Superior temporal gyrus (tissue), 1 donor: ENCODE results near the gene NME7.
"Not testable (repeated sequence)": the region's sequence is repeated elsewhere in the genome, so short reads cannot be mapped to it uniquely, and the experiment has no call there.

Experiments used
- DNase-seq: peaks from one replicate; pipeline ENCODE4 v3.0.0-alpha.2; 2016; ENCODE audit errors: extremely low spot score

NME7 gene

GRCh38 chr1:169128562-169128961 lies 239.0 kb downstream of the NME7 start:
- DNase-seq, result no peak

DNA sequence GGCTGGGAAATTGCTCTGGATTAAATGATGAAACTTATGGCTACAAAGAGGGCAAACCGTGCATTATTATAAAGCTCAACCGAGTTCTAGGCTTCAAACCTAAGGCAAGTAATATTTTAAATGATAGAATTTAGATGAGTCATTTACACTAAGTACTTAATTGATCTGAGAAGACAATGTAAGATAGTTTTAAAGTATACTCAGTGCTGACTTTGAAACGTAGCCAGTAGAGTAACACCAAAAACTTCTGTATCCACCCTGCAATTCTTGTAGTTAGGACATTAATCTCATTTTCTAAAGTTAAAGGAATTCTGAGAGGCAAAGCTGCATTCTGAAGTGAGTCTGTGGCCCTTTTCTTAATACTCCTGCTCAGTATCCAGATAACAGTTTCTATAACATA lies 240.3 kb downstream of the NME7 start:
- no peak for DNase-seq

DNA sequence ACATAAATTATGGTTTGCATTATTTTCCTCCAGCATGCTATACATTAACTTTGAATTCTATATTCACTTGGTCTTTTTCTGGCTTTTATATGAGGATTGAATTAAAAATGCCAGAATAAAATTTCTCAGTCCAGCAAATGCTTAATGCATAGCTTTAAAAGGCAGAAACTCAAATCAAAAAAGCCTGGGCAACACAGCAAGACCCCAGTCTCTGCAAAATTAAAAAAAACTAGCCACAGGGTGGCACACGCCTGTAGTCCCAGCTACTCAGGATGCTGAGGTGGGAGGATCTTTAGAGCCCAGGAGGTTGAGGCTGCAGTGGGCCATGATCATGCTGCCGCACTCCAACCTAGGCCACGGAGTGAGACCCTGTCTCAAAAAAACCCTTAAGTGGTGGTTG lies 241.3 kb downstream of the NME7 start:
- no peak for DNase-seq

- not testable (repeated sequence) for DNase-seq
These were observed 242.0 kb downstream of the NME7 start for GRCh38 chr1:169125597-169125996.

GRCh38 chr1:169124459-169124858 lies 243.1 kb downstream of the NME7 start:
- DNase-seq, result no peak

GRCh38 chr1:169122976-169123375 lies 244.6 kb downstream of the NME7 start:
- no peak for DNase-seq

GRCh38 chr1:169121146-169121923 lies 246.3 kb downstream of the NME7 start:
- no peak for DNase-seq

DNA sequence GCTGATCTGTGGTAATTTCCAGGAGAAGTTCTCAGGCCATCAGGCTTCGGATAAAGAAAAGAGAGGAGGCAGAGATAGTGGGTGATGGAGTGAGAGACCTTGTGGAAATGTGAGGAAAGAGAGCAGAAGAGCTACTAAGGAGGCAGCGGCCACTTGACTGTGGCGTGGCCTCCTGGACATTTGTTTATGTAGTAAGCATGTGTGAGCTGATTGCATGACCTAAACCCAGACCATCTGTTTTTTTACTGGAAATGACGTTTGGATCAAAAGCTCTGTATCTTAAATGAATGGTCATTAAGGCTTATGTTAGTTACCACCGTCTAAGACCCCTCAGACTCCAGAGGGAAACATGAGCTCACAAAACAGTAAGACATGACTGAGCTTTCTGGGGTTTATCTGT lies 247.5 kb downstream of the NME7 start:
- no peak for DNase-seq

DNA sequence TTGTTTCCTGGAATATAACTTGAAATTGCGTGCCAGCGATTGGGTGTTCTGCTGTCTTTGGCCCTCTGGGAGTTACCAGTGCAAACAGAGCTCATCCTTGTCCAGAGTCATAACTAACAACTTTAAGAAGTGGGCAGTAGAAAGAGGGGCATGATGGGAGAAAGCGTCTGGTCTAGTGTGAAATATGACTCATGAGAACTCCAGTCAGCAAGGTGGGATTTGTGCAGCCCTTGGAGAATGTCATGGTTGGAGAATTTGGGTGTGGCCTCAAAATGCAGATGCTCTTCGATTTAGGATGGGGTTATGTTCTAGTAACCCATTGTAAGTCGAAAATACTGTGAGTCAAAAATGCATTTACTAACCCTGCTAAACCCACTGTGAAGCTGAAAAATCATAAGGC lies 248.2 kb downstream of the NME7 start:
- DNase-seq, result no peak

DNA sequence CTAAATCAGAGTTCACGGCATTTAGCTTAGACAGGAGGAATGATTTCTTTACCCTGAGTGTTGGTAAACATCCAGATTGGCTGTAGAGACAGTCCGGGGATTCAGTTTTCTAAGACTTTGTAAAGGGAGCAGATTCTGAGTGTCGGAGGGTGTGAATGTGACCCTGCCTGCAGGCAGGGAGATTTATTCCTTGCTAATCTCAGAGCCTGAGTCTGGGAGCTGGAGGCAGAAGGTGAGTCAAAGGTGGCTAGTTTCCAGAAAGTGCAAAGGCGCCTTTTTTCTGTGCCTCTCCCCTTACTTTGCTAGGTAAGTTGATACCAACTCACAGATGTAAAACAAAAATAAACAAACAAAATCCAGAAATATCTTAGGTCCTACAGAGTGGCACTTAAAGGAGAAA lies 249.4 kb downstream of the NME7 start:
- no peak for DNase-seq

DNA sequence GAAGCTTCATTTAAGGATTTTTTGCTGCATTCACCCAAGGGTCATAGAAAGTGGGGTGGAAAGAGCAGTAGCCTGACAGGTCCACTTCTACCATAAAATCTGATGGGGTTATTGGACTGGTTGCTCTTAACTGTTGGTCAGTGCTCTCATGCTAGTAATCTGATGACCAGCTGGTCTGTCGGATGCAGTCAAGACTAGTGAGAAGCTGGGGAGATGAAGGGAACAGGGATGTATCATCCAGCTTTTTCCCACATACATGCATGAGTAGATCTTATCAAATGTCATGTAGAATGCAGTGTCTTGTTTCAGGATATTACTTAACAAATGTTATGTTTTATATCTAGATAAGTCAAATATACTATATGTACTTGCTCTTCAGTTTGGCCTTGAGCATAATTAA lies 250.0 kb downstream of the NME7 start:
- no peak for DNase-seq

- no peak for DNase-seq
These were observed 250.6 kb downstream of the NME7 start for GRCh38 chr1:169117014-169117413.

DNA sequence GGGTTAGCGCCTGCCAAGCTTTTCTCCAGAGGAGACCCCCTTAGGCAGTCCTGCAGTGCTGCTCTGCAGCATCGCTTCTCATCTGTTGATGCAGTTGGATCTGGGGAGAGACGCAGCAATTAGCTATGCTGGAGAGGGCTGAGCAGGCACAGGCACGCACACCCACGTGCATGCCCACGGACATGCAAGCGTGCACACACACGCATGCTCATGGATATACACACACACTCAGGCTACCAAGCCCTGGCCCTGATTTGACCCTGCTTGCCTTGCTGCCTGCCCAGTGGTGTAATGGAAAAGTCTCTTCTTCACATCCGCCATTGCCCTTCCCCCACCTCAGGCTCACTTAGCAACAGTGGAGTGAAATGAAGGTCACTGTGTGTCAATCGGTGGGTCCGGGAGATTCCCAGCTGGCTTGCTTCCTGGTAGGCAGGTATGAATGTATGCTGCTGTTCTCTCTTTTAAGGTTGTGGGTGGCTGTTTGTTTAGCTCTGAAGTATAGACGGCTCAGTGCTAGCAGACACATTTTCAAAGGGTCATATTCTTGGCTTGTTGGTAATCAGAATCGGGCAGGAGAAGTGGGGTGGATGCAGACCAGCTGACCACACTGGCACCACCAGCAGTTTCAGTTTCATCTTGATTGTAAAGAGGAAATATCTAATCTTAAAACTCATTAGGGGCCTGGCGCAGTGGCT lies 251.6 kb downstream of the NME7 start:
- no peak for DNase-seq

DNA sequence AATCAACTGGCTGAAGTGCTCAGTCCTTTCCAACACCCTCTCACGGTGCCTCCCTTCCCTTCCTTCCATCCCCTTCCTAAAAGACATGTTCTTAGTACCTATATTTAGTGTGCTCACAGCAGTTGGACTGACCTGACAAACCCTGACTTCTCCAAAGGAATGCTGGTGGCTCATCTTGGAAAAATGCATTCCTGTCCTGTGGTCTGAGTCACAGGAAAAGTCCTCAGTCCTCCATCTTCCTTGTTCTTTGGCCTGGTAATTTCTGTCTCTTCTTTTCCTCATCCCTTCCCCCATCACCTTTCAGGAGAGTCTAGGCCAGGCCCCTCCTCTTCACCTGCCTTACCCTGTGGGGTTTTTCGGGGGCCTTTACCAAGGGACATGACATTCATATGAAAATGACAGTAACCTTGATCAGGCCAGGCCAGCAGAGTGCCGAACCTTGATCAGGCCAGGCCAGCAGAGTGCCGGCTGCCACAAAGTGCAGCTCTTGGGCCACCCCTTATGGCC lies 253.9 kb downstream of the NME7 start:
- no peak for DNase-seq

GRCh38 chr1:169112241-169112640 lies 255.4 kb downstream of the NME7 start:
- no peak for DNase-seq

- DNase-seq, result no peak
These were observed 256.1 kb downstream of the NME7 start for GRCh38 chr1:169111472-169111871.

DNA sequence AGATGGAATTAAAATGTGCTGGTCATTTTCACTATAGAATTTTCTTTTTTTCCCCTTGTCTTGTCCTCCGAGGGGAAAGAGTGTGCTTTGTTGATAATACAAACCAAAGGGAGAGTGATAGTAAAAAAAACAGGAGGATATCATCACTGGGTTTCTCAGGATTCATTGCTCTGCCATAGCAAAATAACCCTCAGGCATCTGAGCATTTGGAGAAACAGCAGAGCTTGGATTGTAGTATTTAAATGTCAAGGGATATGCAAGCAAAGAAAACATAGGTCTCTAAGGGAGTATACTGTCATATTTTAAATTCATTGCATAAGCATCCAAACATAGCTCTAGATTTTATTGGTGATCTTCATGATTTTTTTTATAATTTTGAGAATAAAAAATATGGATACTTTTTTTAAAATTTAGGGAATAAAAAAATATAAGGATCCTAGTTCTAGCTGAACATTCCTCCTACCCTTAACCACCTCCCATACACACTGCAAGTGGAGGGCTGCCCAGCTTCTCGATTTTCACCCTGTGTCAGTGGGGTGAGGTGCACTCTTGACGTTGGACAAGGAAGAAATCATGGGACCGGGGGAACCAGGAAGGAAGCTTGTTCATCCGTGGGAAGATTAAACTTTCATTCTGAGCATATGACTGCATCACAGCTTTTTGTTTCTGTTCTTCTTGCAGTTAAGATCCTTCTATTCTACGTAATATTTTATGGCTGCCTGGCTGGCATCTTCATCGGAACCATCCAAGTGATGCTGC lies 256.7 kb downstream of the NME7 start:
- no peak for DNase-seq

DNA sequence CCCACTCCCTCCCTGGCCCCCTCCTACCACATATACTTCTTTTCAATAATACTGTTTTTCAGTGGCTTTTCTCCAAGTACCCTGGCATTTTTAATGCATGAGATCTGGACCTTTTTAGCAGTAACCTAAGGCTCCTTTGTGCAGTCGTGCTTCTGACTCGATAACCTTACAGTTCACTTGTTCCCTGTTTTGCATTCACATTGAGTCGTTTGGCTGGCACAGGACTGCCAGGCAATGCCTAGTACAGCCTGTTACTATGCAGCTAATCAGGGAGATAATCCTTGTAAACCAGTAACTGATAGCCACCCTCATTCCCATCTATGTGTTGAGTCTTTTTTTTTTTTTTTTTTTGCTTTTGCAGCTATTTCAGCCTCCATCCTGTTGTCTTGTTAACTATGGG lies 257.4 kb downstream of the NME7 start:
- DNase-seq, result peak; percentile 77

GRCh38 chr1:169109561-169110134 lies 257.9 kb downstream of the NME7 start:
- DNase-seq, result peak; percentile 92

DNA sequence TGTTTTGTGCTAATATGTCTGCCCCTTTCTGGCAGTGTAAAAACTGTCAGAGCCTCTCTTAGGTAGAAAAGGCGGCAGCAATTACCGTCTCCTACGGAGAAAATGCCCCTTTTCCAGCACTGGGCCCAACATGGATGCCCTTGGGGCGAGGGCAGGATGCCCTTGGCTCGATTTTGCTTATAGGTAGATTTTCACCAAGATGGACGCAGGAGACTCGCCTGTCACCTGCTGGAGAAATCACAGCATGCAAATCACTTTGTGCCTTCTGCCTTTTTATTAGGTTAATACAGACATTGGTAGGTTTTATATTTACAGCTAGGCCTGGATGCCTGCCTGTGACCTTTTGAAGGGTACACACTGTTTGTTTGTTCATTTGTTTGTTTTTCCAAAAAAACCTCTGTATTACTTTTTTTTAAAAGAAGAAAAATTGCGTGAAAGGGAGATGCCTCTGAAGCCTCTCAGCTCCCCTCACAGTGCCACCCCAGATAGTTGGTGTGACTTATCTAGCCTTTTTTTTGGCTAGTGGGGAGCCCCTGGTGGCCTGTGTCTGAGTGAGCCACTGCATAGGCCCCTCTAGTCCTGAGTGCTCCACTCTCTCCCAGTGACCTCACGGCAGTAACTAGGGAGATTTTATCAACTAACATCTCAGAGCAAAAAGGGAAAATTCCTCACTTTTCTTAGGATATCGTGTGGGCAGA lies 258.6 kb downstream of the NME7 start:
- peak; percentile 83 for DNase-seq

DNA sequence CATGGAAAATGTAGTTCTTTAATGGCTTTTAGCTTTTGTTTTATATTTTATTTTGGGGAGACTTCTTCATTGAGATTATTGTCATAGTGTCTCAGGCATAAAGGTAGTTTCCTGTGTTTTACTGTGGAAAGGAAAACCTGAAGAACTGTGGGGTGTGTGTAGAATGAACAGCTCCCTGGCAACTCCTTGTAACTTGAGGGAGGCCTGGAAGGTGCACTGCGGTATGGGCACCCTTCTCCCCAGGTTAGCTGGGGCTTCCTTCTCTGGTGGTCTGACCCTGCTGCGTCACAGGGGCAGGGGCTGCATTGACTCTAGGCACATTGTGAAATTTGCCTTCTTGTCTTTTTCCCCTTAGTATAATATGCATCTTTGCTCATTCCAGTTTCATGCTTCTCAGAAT lies 259.4 kb downstream of the NME7 start:
- DNase-seq, result no peak
